Progenitor cell of endocrine pancreas (in vitro differentiated cells): ENCODE measurements around the gene KIAA1328. TPM values are rescaled to one million over a fixed set of nuclear protein-coding genes. Genes with fewer than 3 reads are reported as not detected.

Source experiments
- DNase-seq: peaks from one replicate; pipeline ENCODE4 v3.0.0; 2021; ENCODE audit warnings: low spot score; ENCODE audit not compliant: unreplicated experiment
- H3K27ac Mint-ChIP-seq: 2 replicates; pipeline ENCODE4 v1.8.0; 2021; ENCODE audit warnings: mild to moderate bottlenecking, moderate library complexity, mixed read lengths
- H3K27me3 Mint-ChIP-seq: 2 replicates; pipeline ENCODE4 v1.8.0; 2021; ENCODE audit warnings: mixed read lengths
- H3K36me3 Mint-ChIP-seq: 2 replicates; pipeline ENCODE4 v1.8.0; 2022; ENCODE audit warnings: mixed read lengths; ENCODE audit not compliant: insufficient read depth
- H3K4me1 Mint-ChIP-seq: 2 replicates; pipeline ENCODE4 v1.8.0; 2021; ENCODE audit warnings: low read depth, mixed read lengths
- H3K4me3 Mint-ChIP-seq: 2 replicates; pipeline ENCODE4 v1.8.0; 2021; ENCODE audit warnings: low read depth, mild to moderate bottlenecking, moderate library complexity, mixed read lengths
- H3K9me3 Mint-ChIP-seq: 2 replicates; pipeline ENCODE4 v1.8.0; 2021; ENCODE audit warnings: low read depth, mixed read lengths
- total RNA-seq: library from RNA; stranded (reverse); gene quantifications from 2 replicates; pipeline ENCODE4 v1.2.1, GENCODE V29; 2021
- TF ChIP-seq, protein P1 (sequence below): fragments of 200-600 bp; sonication (generic); IDR thresholded peaks from one replicate; pipeline ENCODE4 v1.5.0; 2021; ENCODE audit warnings: antibody characterized with exemption, mild to moderate bottlenecking; ENCODE audit not compliant: unreplicated experiment

Gene KIAA1328
- total RNA-seq, 1 donor from 2014 or later, result 12.4 TPM

DNA sequence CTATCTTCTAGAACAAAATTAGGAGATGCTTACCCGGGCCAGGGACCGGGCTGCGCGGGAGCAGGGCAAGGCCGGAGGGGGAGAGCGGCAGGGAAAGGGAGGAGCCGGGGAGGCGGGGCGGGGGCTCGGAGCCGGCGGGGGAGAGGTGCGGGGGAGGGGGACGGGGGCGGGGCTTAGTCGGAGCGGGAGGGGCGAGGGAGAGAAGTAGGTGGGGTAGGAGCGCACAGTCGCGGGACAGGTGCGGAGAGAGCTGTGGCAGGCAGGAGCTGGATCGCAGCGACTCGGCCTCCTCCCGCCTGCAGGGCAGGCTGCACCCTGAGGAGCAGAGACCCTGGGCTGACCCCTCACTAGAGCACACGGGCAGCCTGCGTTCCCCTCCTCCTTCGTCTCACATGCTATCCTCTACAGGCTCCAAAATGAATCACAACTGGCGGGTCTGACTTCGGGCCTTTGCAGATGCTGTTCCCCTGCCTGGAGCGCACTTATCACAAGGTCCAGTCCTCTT, 446.4 kb downstream of the KIAA1328 start:
- H3K27me3 Mint-ChIP-seq, result peaks cover 10% of the 10 kb centered on the region
- H3K4me1 Mint-ChIP-seq, result no peaks in the 10 kb centered on the region
- no peaks in the 10 kb centered on the region for H3K9me3 Mint-ChIP-seq
- no peak overlapping the region for H3K4me3 Mint-ChIP-seq
- no peak for DNase-seq
- no peaks in the 10 kb centered on the region for H3K36me3 Mint-ChIP-seq
- H3K27ac Mint-ChIP-seq, result no peak overlapping the region
- TF ChIP-seq, protein P1, sequence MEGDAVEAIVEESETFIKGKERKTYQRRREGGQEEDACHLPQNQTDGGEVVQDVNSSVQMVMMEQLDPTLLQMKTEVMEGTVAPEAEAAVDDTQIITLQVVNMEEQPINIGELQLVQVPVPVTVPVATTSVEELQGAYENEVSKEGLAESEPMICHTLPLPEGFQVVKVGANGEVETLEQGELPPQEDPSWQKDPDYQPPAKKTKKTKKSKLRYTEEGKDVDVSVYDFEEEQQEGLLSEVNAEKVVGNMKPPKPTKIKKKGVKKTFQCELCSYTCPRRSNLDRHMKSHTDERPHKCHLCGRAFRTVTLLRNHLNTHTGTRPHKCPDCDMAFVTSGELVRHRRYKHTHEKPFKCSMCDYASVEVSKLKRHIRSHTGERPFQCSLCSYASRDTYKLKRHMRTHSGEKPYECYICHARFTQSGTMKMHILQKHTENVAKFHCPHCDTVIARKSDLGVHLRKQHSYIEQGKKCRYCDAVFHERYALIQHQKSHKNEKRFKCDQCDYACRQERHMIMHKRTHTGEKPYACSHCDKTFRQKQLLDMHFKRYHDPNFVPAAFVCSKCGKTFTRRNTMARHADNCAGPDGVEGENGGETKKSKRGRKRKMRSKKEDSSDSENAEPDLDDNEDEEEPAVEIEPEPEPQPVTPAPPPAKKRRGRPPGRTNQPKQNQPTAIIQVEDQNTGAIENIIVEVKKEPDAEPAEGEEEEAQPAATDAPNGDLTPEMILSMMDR, result no peak

DNA sequence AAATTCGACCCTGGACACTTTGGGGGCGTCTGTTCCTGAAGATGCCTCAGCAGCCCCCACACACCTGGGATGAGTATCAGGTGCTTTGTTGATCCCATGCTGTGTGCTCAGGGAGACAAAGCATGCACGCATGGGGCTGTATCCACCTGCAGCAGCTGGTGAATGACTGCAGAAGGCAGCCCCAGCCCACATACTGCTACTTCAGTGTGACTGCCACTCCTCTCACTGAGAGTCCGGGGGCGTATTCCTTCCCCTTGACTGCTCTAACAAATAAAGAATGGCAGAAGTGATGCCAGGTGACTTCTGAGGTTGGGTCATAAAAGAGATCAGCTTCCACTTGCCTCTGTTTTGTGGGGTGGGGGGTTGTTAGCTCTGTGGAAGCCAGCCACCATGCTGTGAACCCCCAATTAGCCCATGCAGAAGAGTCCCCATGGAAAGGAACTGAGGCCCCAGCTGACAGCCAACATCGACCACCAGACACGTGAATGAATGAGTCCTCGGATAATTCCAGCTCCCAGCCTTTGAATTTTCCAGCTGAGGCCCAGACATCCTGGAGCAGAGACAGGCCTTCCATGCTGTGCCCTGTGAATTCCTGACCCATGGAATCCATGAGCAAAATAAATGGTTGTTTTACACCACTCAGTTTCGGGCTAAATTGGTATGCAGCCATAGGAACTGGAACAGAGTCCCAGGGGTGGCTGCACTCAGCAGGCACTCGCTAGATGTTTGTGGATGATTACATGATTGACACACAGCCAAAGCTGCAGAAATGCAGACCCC, 447.4 kb downstream of the KIAA1328 start:
- Mint-ChIP-seq H3K36me3 (no peaks in the 10 kb centered on the region), H3K27me3 (peaks cover 11% of the 10 kb centered on the region), H3K27ac (no peak overlapping the region), H3K9me3 (no peaks in the 10 kb centered on the region), H3K4me3 (no peak overlapping the region), H3K4me1 (no peaks in the 10 kb centered on the region)
- TF ChIP-seq, protein P1, result no peak
- no peak for DNase-seq

DNA sequence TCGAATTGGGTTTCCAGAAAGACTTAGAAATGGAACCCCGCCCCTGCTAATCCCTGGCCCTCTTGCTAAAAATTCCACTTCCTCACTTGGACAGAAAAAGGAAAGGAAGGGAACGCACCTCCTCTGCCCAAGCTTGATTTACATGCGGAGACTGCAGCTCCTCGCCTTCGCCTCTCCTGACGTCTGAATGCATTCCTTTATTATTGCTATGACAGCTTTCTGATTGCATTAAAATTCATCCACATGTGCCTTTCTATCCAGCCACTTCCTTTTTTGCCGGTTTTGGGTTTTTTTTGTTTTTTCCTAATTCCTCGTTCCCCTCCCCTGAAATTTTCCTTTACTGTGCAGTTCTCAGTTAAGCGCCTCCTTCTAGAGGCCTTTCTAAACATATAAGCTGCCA, 448.9 kb downstream of the KIAA1328 start:
- H3K9me3 Mint-ChIP-seq, result no peaks in the 10 kb centered on the region
- no peaks in the 10 kb centered on the region for H3K4me1 Mint-ChIP-seq
- DNase-seq, result no peak
- peaks cover 11% of the 10 kb centered on the region for H3K27me3 Mint-ChIP-seq
- no peaks in the 10 kb centered on the region for H3K36me3 Mint-ChIP-seq
- H3K4me3 Mint-ChIP-seq, result no peak overlapping the region
- no peak overlapping the region for H3K27ac Mint-ChIP-seq
- TF ChIP-seq, protein P1, result no peak

Other genes with a start within 250 kb of the KIAA1328 start
- 127 and 129 TPM in 2 replicates for gene TPGS2, start 125 bp upstream of the KIAA1328 start, total RNA-seq